H1 (cell line): ENCODE results near the gene ANGPTL2. TPM values are rescaled to one million over a fixed set of nuclear protein-coding genes. Genes with fewer than 3 reads are reported as not detected.
A peak's percentile ranks its signal among the peaks of the same experiment; 100 is the strongest.

Experiments
- CTCF ChIA-PET: fragments of 300-600 bp; sonication (Branson Sonifier 250); formaldehyde crosslinking; loops from one replicate; lab custom pipeline; 2021; ENCODE audit not compliant: partially characterized antibody; lab: Charles Lee
- POLR2A ChIA-PET: fragments of 300-600 bp; sonication (Branson Sonifier 250); formaldehyde crosslinking; loops from one replicate; lab custom pipeline; 2021; ENCODE audit warnings: inconsistent platforms; ENCODE audit not compliant: partially characterized antibody; lab: Charles Lee
- DNase-seq, 2 experiments: peaks; one replicate each; pipeline versions ENCODE4 v3.0.0 to v3.0.0-alpha.2; 2010 to 2022; ENCODE audit warnings: low spot score in 2 of 2, low read depth in 1 of 2, mixed read lengths in 1 of 2
- FAIRE-seq: peaks from 2 replicates; lab custom pipeline; 2011; peaks lifted over from hg19 to GRCh38; lab: Jason Lieb, UNC
- H2AFZ ChIP-seq: 2 replicates; pipeline ENCODE4 v1.8.1; 2012; ENCODE audit warnings: low read length, inconsistent platforms
- H2AK5ac ChIP-seq: 2 replicates; pipeline ENCODE4 v1.6.1; 2013; ENCODE audit warnings: low read depth, low read length
- H2BK120ac ChIP-seq: replicated peaks from 2 replicates; pipeline ENCODE3; 2013; ENCODE audit warnings: low read depth, low read length, inconsistent platforms
- H2BK12ac ChIP-seq: 2 replicates; pipeline ENCODE4 v1.6.1; 2013; ENCODE audit warnings: low read depth, low read length
- H2BK15ac ChIP-seq: 2 replicates; pipeline ENCODE4 v1.6.1; 2013; ENCODE audit warnings: low read length
- H2BK20ac ChIP-seq: 2 replicates; pipeline ENCODE4 v1.6.1; 2013; ENCODE audit warnings: low read length
- H2BK5ac ChIP-seq: 2 replicates; pipeline ENCODE4 v1.6.1; 2013; ENCODE audit warnings: low read depth, low read length
- H3K14ac ChIP-seq: 2 replicates; pipeline ENCODE4 v1.6.1; 2013; ENCODE audit warnings: inconsistent platforms; ENCODE audit not compliant: insufficient read length
- H3K18ac ChIP-seq: 2 replicates; pipeline ENCODE4 v1.6.1; 2013; ENCODE audit warnings: low read length; ENCODE audit errors: extremely low read depth
- H3K23ac ChIP-seq: 2 replicates; pipeline ENCODE4 v1.6.1; 2013; ENCODE audit warnings: inconsistent platforms; ENCODE audit not compliant: insufficient read length
- H3K23me2 ChIP-seq: 2 replicates; pipeline ENCODE4 v1.6.1; 2013; ENCODE audit warnings: low read depth, low read length
- H3K27ac ChIP-seq: 2 replicates; pipeline ENCODE4 v1.6.1; 2011; ENCODE audit warnings: low read depth, low read length, inconsistent platforms
- H3K27me3 ChIP-seq, 4 experiments: replicated peaks in 1 of 4; 1 replicate in 1 of 4; 2 replicates in 3 of 4; pipeline versions ENCODE4 v1.6.1 to v1.8.1; 2011 to 2013; ENCODE audit warnings: low read length in 3 of 4, mild to moderate bottlenecking in 3 of 4, inconsistent platforms in 2 of 4, mixed read lengths in 2 of 4, moderate library complexity in 1 of 4; ENCODE audit not compliant: control insufficient read depth in 3 of 4, insufficient read depth in 3 of 4; ENCODE audit errors: extremely low read depth in 1 of 4
- H3K36me3 ChIP-seq, 4 experiments: 2 replicates each; pipeline versions ENCODE4 v1.6.1 to v1.8.1; 2011 to 2013; ENCODE audit warnings: mild to moderate bottlenecking in 4 of 4, low read length in 3 of 4, moderate library complexity in 2 of 4, control low read depth in 1 of 4, inconsistent platforms in 1 of 4; ENCODE audit not compliant: insufficient read depth in 4 of 4, control insufficient read depth in 2 of 4
- H3K4ac ChIP-seq: replicated peaks from 2 replicates; pipeline ENCODE3; 2013; ENCODE audit warnings: low read length, low read depth, mixed read lengths, inconsistent platforms; ENCODE audit not compliant: insufficient read length
- H3K4me1 ChIP-seq, 4 experiments: replicated peaks in 1 of 4; 1 replicate in 1 of 4; 2 replicates in 3 of 4; pipeline versions ENCODE4 v1.6.1 to v1.8.1; 2011 to 2013; ENCODE audit warnings: low read length in 3 of 4, inconsistent platforms in 2 of 4, mixed read lengths in 1 of 4; ENCODE audit not compliant: insufficient read depth in 4 of 4, control insufficient read depth in 3 of 4
- H3K4me2 ChIP-seq, 2 experiments: 2 replicates each; pipeline versions ENCODE4 v1.6.1 to v1.8.1; 2011 to 2013; ENCODE audit warnings: low read depth in 2 of 2, low read length in 2 of 2, control low read depth in 1 of 2, inconsistent platforms in 1 of 2, mild to moderate bottlenecking in 1 of 2; ENCODE audit not compliant: insufficient read depth in 1 of 2
- H3K4me3 ChIP-seq, 4 experiments: fragments of 200-600, 300-600 bp in 1 of 4; sonication (generic), shearing (Covaris generic), sonication (Bioruptor Twin) in 1 of 4; 2 replicates each; pipeline versions ENCODE4 v1.5.1 to v1.8.1; 2011 to 2016; ENCODE audit warnings: low read length in 4 of 4, low read depth in 3 of 4, control low read depth in 2 of 4, inconsistent platforms in 2 of 4, mild to moderate bottlenecking in 2 of 4, mixed read lengths in 1 of 4, moderate library complexity in 1 of 4; ENCODE audit not compliant: insufficient read depth in 2 of 4; ENCODE audit errors: extremely low read depth in 1 of 4
- H3K56ac ChIP-seq: replicated peaks from 2 replicates; pipeline ENCODE3; 2013; ENCODE audit warnings: low read depth, mild to moderate bottlenecking, mixed read lengths, low read length, inconsistent platforms; ENCODE audit not compliant: insufficient read length
- H3K79me1 ChIP-seq: 2 replicates; pipeline ENCODE4 v1.6.1; 2013; ENCODE audit warnings: low read depth, low read length, control low read depth
- H3K79me2 ChIP-seq, 2 experiments: 2 replicates each; pipeline versions ENCODE4 v1.6.1 to v1.8.1; 2012 to 2013; ENCODE audit warnings: low read length in 2 of 2, mild to moderate bottlenecking in 2 of 2, inconsistent platforms in 1 of 2; ENCODE audit not compliant: insufficient read depth in 2 of 2, control insufficient read depth in 1 of 2
- H3K9ac ChIP-seq, 4 experiments: replicated peaks in 1 of 4; 1 replicate in 1 of 4; 2 replicates in 3 of 4; pipeline versions ENCODE4 v1.6.1 to v1.8.1; 2011 to 2013; ENCODE audit warnings: low read depth in 3 of 4, low read length in 3 of 4, control low read depth in 2 of 4, mild to moderate bottlenecking in 2 of 4, moderate library complexity in 2 of 4, inconsistent platforms in 1 of 4; ENCODE audit errors: extremely low read depth in 1 of 4
- H3K9me3 ChIP-seq, 2 experiments: 2 replicates each; pipeline versions ENCODE4 v1.6.1 to v1.8.1; 2012 to 2013; ENCODE audit warnings: mild to moderate bottlenecking in 2 of 2, moderate library complexity in 2 of 2, control low read depth in 1 of 2, inconsistent platforms in 1 of 2, low read depth in 1 of 2, low read length in 1 of 2, mixed read lengths in 1 of 2; ENCODE audit not compliant: insufficient read depth in 2 of 2
- H4K20me1 ChIP-seq, 2 experiments: replicated peaks in 1 of 2; 2 replicates each; pipeline versions ENCODE3 to v1.8.1; 2011 to 2013; ENCODE audit warnings: inconsistent platforms in 2 of 2, low read length in 2 of 2, mild to moderate bottlenecking in 1 of 2; ENCODE audit not compliant: insufficient read depth in 2 of 2, control insufficient read depth in 1 of 2
- H4K5ac ChIP-seq: 2 replicates; pipeline ENCODE4 v1.6.1; 2013; ENCODE audit warnings: low read length, low read depth, mixed read lengths, inconsistent platforms; ENCODE audit not compliant: insufficient read length
- H4K8ac ChIP-seq: 2 replicates; pipeline ENCODE4 v1.8.0; 2013; ENCODE audit warnings: mild to moderate bottlenecking, moderate library complexity, low read length, inconsistent platforms; ENCODE audit not compliant: insufficient read depth; ENCODE audit errors: extremely low read depth
- H4K91ac ChIP-seq: replicated peaks from 2 replicates; pipeline ENCODE3; 2013; ENCODE audit warnings: low read length, mixed read lengths, inconsistent platforms; ENCODE audit not compliant: insufficient read length
- WGBS, 2 experiments: shearing (Covaris generic) in 1 of 2; methylation state at CpG; one replicate each; pipeline versions ENCODE4 v1.1.6 to v1.1.7; 2013 to 2015; ENCODE audit warnings: low lambda C conversion rate in 2 of 2, mixed read lengths in 2 of 2, inconsistent platforms in 1 of 2, low coverage in 1 of 2, missing lambda C conversion rate in 1 of 2; ENCODE audit not compliant: insufficient replicate concordance in 2 of 2, insufficient coverage in 1 of 2, insufficient read length in 1 of 2; ENCODE audit errors: extremely low coverage in 1 of 2, missing lambda C conversion rate in 1 of 2; 5-methylcytosine and 5-hydroxymethylcytosine counted together
- polyA plus RNA-seq, 7 experiments: library from polyadenylated mRNA; depleted of rRNA in 3 of 7; stranded (reverse) in 5 of 7; unstranded in 2 of 7; fragments of >200 nt in 5 of 7; fragments of 200-250 nt in 2 of 7; gene quantifications; 1 replicate in 5 of 7; 2 replicates in 1 of 7; 4 replicates in 1 of 7; pipeline versions ENCODE4 v1.2.1 to v1.2.3, GENCODE V29; 2011 to 2013; ENCODE audit warnings: missing spikeins in 2 of 7, mixed read lengths in 2 of 7
- total RNA-seq: library from RNA; stranded (reverse); fragmentation: NEBNext Ultra II Directional; extraction: Animal tissue kit (Norgen Biotek cat#: 25700); gene quantifications from 2 replicates; pipeline ENCODE4 v1.2.1, GENCODE V29; 2021

ANGPTL2 gene
- total and polyA plus RNA-seq, 2 of the 8 experiments (the other 6 are each of a cell fraction or from before 2014, with no cell fraction given), result 9.0 to 10.6 TPM

DNA sequence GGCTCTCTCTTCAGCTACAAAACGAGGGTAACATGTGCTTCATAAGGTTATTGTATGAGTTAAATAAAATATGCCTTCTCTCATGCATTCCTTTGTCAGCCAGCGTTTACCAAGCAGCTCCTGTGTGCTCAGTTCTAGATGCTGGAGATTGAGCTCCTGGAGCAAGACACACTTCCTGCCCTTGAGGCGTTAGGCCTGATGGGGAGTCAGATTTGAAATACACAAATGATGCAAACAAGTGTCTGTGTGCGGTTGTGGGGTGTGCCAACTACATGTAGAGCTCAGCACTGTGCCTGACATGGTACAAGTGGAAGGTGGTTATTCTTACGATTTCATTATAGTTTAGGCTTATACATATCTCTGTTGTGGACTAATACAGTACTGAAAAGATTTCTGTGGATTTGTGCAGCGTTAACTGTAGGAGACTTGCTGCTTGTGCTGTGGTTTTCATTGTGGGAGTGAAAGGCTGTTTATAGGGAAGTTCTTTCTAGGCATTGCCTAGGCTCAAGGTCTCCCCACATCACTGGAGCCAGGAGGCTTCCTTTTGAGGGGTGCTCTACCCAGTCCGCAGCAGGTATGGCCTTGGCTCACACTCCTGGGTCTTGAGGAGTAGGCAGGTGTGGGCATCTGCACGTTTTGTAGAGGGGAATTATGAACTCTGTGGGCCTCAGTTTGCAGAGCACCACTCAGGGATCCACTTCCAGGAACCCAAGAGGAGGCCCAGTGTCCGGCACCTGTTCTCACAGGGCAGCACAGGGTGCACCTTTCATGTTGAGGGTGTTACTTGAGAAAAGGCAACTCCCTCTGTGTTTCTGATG is 39.8 kb upstream of the ANGPTL2 start:
- POLR2A ChIA-PET, result no interaction called here
- H3K79me1 ChIP-seq, result no peaks in the 10 kb centered on the region

More for the DNA sequence above, 39.8 kb upstream of the ANGPTL2 start:
- Histone ChIP-seq H3K14ac (no peak overlapping the region), H3K9me3 (no peaks in the 10 kb centered on the region), H2AK5ac (no peak overlapping the region), H3K27me3 (no peaks in the 10 kb centered on the region), H2AFZ (no peak overlapping the region), H2BK5ac (no peak overlapping the region), H3K18ac (no peak overlapping the region), H2BK15ac (no peak overlapping the region), H3K23me2 (no peaks in the 10 kb centered on the region), H4K91ac (no peak overlapping the region), H2BK120ac (no peak overlapping the region), H3K27ac (no peak overlapping the region), H4K8ac (no peak overlapping the region), H4K20me1 (no peaks in the 10 kb centered on the region), H3K36me3 (no peaks in the 10 kb centered on the region), H3K4me2 (no peak overlapping the region), H4K5ac (no peak overlapping the region), H3K79me2 (no peaks in the 10 kb centered on the region), H3K4me3 (no peak overlapping the region), H2BK12ac (peak overlapping the region; percentile 6; the same call in 1 of the 2 replicates), H2BK20ac (no peak overlapping the region), H3K4me1 (peaks cover 3 to 12% (median 10%) of the 10 kb centered on the region in 4 experiments), H3K4ac (no peak overlapping the region), H3K56ac (no peak overlapping the region), H3K9ac (no peak overlapping the region), H3K23ac (no peak overlapping the region)
- FAIRE-seq (no peak), DNase-seq (no peak)
- 74% methylated on average over 9 of the region's 9 CpGs; no CpG with 5 or more reads in 1 of the 2 experiments for WGBS, 2 experiments
- CTCF ChIA-PET, result interaction anchor here (0.9 to 4.2 kb wide), 10 partner anchors 10 to 221 kb away, joined by 3 to 29 read pairs (median 5); no protein-coding TSS in a partner anchor
